ENCODE data around the gene ZNF17. TPM values are rescaled to one million over a fixed set of nuclear protein-coding genes. Genes with fewer than 3 reads are reported as not detected.

The ZNF17 gene
- total and polyA plus RNA-seq, 2 experiments from 2014 or later, result 2.6 to 10.7 TPM

DNA sequence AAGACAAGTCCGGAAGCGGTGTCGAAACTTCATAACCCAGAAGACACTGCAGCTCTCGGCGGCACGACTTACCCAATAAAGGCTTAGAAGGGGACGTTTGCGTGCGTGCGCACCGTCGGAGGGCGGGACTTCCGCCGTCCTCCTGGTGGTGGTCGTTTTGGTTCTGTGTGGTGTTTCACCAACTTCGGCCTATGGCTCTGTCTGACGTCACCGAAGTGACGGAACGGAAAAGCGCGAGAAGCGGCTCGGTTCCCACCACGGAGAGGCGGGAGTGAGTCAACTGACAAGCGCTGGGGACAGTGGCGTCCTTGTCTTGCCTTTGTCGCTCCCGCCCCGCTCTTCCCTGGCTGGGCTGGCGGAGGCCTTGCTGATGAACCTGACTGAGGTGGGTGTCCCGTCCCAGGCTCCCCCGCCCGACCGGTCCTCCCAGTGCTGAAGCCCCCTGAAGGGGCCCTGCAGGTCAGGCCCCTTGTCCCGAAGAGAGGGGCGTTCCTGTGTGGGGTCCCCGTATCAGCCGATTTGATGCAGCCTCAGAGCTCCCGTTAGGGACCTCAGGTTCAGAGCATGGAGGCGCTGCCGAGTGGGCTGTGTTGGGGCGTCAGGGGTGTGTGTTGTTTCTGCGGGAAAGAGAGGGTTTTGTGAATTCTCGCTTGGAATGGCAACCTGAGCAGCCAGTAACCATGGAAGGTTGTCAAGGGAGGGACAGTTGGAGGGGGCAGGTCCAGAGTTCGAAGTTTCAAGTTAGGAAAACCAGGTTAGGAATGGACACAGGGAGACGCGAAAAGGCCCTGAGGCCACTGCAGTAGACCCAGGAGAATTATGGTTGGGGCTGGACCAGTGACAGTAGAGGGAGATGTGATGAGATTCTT is 21.0 kb upstream of the ZNF17 start, which contains the start of gene ZNF548 (continued):
- TF ChIP-seq CTCF (conservative IDR thresholded peaks at IDR 0.05; ENCODE audit: low read depth in 2 of 2) (peak in 1 of 2 experiments; percentile 33; a peak in 2 of 4 replicates), EZH2phosphoT487 (IDR thresholded peaks at IDR 0.05; ENCODE audit: unreplicated experiment) (no peak), JUNB (IDR thresholded peaks at IDR 0.05; ENCODE audit: unreplicated experiment) (no peak), EZH2 (IDR thresholded peaks at IDR 0.05; ENCODE audit: low read depth, unreplicated experiment) (no peak), NANOG (IDR thresholded peaks at IDR 0.05; ENCODE audit: borderline replicate concordance) (no peak)

DNA sequence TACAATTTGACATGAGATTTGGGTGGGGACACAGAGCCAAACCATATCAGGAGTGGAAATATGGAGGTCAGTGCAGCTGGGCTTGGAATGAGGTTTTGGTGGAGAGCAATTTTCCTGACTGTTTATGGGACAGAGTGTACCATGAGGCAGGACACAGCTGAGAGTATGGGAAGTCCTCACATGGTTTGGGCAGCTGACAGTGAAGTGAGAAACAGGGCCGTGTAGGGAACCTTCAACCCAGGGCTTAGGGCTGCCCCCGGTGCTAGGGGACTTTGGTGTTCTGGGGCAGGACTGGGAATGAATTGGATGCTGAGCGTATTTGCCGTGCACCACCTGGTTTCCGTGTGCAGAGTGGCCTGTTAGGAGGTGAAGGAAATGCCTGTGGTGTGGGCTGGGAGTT is 15.3 kb upstream of the ZNF17 start:
- peaks cover 4% of the 10 kb centered on the region for H3K4me1 Mint-ChIP-seq
- H3K27me3 Mint-ChIP-seq (ENCODE audit: insufficient read depth, low read depth, poor library complexity), result no peaks in the 10 kb centered on the region
- H4K20me1 ChIP-seq (replicated peaks; ENCODE audit: insufficient read depth), result no peaks in the 10 kb centered on the region; the same call in 1 of the 2 replicates
- H3K4me3 ChIP-seq, result no peak overlapping the region
- peaks cover 8% of the 10 kb centered on the region; the same call in 1 of the 2 replicates for H3K36me3 ChIP-seq (ENCODE audit: insufficient read depth)
- no peaks in the 10 kb centered on the region for H3K27me3 ChIP-seq (ENCODE audit: insufficient read depth)
- DNase-seq (ENCODE audit: low spot score) (no peak), ATAC-seq (no peak)
- H3F3A ChIP-seq (replicated peaks; ENCODE audit: low read depth), result no peaks in the 10 kb centered on the region
- H3K9me3 Mint-ChIP-seq, result peaks cover 8% of the 10 kb centered on the region; the same call in 2 of the 3 replicates
- no peak overlapping the region for H3K27ac ChIP-seq (ENCODE audit: low read depth)
- 0 out of 2 replicates have a peak, but pooled peaks cover under 1% of the 10 kb centered on the region for H3K4me1 ChIP-seq (ENCODE audit: insufficient read depth)
- H3K27ac Mint-ChIP-seq, result no peak overlapping the region
- no peak overlapping the region for H2AFZ ChIP-seq
- peaks cover 25% of the 10 kb centered on the region for H3K79me2 ChIP-seq (replicated peaks; ENCODE audit: insufficient read depth)
- no peaks in the 10 kb centered on the region for H3K9me2 ChIP-seq (ENCODE audit: insufficient read depth)
- H3K4me2 ChIP-seq, result no peak overlapping the region
- peaks cover 37% of the 10 kb centered on the region for H3K36me3 Mint-ChIP-seq (ENCODE audit: low read depth)
- H3K4me3 Mint-ChIP-seq, result no peak overlapping the region; the same call in 2 of the 3 replicates
- TF ChIP-seq EZH2phosphoT487 (IDR thresholded peaks at IDR 0.05; ENCODE audit: unreplicated experiment), result no peak
- no peak for TF ChIP-seq JUNB (IDR thresholded peaks at IDR 0.05; ENCODE audit: unreplicated experiment)
- no peak for TF ChIP-seq CTCF (conservative IDR thresholded peaks at IDR 0.05; ENCODE audit: low read depth in 2 of 2)
- TF ChIP-seq STAT1 (IDR thresholded peaks at IDR 0.05; ENCODE audit: unreplicated experiment), result no peak
- TF ChIP-seq EZH2 (IDR thresholded peaks at IDR 0.05; ENCODE audit: low read depth, unreplicated experiment), result no peak
- no peak for TF ChIP-seq ZNF114 (CRISPR knock-in tag; IDR thresholded peaks at IDR 0.05)
- TF ChIP-seq ETS1 (IDR thresholded peaks at IDR 0.05), result no peak
- TF ChIP-seq POLR2AphosphoS5 (IDR thresholded peaks at IDR 0.05; ENCODE audit: low read depth), result no peak
- TF ChIP-seq, protein P1, sequence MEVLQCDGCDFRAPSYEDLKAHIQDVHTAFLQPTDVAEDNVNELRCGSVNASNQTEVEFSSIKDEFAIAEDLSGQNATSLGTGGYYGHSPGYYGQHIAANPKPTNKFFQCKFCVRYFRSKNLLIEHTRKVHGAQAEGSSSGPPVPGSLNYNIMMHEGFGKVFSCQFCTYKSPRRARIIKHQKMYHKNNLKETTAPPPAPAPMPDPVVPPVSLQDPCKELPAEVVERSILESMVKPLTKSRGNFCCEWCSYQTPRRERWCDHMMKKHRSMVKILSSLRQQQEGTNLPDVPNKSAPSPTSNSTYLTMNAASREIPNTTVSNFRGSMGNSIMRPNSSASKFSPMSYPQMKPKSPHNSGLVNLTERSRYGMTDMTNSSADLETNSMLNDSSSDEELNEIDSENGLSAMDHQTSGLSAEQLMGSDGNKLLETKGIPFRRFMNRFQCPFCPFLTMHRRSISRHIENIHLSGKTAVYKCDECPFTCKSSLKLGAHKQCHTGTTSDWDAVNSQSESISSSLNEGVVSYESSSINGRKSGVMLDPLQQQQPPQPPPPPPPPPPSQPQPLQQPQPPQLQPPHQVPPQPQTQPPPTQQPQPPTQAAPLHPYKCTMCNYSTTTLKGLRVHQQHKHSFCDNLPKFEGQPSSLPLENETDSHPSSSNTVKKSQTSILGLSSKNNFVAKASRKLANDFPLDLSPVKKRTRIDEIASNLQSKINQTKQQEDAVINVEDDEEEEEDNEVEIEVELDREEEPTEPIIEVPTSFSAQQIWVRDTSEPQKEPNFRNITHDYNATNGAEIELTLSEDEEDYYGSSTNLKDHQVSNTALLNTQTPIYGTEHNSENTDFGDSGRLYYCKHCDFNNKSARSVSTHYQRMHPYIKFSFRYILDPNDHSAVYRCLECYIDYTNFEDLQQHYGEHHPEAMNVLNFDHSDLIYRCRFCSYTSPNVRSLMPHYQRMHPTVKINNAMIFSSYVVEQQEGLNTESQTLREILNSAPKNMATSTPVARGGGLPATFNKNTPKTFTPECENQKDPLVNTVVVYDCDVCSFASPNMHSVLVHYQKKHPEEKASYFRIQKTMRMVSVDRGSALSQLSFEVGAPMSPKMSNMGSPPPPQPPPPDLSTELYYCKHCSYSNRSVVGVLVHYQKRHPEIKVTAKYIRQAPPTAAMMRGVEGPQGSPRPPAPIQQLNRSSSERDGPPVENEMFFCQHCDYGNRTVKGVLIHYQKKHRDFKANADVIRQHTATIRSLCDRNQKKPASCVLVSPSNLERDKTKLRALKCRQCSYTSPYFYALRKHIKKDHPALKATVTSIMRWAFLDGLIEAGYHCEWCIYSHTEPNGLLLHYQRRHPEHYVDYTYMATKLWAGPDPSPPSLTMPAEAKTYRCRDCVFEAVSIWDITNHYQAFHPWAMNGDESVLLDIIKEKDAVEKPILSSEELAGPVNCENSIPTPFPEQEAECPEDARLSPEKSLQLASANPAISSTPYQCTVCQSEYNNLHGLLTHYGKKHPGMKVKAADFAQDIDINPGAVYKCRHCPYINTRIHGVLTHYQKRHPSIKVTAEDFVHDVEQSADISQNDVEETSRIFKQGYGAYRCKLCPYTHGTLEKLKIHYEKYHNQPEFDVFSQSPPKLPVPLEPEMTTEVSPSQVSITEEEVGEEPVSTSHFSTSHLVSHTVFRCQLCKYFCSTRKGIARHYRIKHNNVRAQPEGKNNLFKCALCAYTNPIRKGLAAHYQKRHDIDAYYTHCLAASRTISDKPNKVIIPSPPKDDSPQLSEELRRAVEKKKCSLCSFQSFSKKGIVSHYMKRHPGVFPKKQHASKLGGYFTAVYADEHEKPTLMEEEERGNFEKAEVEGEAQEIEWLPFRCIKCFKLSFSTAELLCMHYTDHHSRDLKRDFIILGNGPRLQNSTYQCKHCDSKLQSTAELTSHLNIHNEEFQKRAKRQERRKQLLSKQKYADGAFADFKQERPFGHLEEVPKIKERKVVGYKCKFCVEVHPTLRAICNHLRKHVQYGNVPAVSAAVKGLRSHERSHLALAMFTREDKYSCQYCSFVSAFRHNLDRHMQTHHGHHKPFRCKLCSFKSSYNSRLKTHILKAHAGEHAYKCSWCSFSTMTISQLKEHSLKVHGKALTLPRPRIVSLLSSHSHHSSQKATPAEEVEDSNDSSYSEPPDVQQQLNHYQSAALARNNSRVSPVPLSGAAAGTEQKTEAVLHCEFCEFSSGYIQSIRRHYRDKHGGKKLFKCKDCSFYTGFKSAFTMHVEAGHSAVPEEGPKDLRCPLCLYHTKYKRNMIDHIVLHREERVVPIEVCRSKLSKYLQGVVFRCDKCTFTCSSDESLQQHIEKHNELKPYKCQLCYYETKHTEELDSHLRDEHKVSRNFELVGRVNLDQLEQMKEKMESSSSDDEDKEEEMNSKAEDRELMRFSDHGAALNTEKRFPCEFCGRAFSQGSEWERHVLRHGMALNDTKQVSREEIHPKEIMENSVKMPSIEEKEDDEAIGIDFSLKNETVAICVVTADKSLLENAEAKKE (CRISPR knock-in tag; IDR thresholded peaks at IDR 0.05), result no peak

Measured in GM23338 (cell line).